GM12801 (cell line): ENCODE results near the gene HGFAC.

Experiments used
- TF ChIP-seq, protein P1 (sequence below): IDR thresholded peaks from one replicate; pipeline ENCODE4 v1.5.1; 2011; ENCODE audit warnings: control low read depth; ENCODE audit not compliant: insufficient read length; ENCODE audit errors: extremely low read depth

Gene HGFAC

DNA sequence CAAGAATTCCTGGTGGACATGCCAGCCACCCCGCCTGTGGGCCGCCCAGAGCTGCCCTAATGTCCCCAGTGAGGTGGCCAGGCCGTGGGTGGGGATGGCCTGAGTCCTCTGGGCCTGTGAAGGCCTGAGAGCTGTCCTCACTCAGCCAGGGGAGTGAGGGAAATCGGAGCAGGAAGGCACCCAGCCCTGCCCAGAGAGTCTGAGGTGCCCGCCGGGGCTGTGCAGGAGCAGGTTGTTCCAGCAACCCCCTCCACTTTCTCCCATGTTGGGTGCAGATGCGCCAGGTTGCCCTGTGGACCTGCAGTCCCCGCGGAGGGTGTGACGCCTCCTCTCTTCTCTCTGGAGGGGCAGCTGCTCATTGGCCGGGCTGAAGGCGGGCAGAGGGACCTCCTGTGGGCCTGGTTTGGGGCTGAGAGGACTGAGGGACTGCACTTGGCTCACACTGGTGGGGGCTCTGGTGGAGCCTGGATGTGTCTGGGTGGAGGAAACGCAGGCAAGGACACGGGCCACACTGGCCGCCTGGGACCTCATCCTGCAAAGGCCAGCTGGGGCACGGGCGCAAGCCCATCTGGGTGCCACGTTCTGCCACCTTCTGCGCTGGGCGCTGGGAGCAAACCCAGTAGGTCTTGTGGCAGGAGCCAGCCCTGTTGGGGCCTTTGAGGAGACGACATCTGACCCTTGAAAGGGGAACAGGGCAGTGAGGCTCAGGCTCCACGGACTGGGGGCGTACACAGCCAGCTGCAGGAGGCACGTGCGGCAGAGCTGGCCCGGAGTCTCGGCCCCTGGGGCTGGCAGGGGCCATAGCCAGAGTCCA, 35.4 kb downstream of the HGFAC start:
- TF ChIP-seq, protein P1, sequence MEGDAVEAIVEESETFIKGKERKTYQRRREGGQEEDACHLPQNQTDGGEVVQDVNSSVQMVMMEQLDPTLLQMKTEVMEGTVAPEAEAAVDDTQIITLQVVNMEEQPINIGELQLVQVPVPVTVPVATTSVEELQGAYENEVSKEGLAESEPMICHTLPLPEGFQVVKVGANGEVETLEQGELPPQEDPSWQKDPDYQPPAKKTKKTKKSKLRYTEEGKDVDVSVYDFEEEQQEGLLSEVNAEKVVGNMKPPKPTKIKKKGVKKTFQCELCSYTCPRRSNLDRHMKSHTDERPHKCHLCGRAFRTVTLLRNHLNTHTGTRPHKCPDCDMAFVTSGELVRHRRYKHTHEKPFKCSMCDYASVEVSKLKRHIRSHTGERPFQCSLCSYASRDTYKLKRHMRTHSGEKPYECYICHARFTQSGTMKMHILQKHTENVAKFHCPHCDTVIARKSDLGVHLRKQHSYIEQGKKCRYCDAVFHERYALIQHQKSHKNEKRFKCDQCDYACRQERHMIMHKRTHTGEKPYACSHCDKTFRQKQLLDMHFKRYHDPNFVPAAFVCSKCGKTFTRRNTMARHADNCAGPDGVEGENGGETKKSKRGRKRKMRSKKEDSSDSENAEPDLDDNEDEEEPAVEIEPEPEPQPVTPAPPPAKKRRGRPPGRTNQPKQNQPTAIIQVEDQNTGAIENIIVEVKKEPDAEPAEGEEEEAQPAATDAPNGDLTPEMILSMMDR: no peak

DNA sequence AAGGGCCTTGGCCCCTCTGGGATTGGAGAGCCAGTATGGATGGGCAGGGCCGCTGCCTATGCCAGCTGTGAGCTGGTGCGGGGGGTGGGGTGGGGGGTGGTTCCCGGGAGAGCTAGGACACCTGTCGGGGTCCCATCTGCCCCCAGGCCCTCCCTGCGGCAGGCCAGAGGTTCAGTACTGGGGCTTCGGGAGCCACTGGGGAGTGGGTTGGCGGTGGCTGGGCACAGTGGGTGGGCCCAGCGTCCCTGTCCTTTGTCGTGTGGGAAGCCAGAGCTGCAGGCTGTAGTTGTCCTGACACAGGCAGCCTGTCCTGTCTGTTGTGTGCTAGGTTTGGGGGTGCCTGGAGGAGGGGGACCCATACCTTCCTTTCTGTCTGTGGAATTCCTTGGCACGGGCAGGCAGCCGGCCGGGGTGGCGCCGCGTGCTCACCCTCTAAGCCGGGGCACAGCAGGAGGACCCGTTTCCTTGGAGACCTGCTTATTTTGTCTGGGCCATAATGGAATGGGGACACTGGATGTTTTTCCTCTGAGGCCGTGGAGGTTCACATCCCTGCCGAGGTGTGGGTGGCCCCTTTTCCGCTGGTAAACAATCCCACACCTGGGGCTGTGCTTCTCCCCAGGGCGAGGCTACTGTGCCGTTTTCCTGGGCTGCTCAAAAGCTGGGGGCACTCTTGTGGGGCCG, 36.1 kb downstream of the HGFAC start:
- TF ChIP-seq, protein P1: no peak

DNA sequence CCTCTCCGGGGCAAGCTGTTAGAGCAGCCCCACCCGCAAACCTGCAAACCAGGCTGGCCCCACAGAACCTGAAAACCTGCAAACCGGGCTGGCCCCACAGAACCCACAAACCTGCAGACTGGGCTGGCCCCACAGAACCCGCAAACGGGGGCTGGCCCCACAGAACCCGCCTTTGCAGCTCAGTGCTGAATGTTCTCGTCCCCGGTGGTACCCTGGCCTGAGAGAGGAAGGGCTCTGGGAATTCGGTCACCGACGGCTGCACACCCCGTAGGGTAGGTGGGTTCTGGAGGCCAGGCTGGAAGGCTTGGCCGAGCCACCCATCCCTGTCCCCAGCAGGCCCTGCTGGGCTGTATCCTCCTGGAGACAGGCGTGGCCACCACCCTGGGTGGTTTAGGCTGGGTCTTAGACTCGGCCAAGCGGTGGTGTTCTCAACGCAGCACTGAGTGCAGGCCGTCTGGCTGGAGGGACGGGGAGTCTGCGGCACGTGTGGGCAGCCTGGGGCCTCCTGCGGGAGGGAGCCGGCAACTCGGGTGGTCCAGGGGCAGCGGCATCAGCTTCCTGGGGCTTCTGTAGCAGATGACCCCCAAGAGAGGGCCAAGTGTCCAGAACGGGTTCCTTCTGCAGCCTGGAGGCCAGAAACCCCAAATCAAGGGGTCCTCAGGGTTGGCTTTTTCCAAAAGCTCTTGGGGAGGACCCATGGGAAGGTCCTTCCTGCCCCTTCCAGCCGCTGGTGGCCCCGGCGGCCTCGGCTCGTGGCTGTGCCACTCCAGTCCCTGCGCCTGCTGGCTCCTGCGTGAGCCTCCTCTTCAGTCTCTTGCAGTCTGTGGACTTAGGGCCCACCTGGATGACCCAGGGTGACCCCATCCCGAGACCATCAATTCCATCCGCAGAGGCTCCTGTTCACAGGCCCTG, 36.9 kb downstream of the HGFAC start:
- TF ChIP-seq, protein P1: no peak

DNA sequence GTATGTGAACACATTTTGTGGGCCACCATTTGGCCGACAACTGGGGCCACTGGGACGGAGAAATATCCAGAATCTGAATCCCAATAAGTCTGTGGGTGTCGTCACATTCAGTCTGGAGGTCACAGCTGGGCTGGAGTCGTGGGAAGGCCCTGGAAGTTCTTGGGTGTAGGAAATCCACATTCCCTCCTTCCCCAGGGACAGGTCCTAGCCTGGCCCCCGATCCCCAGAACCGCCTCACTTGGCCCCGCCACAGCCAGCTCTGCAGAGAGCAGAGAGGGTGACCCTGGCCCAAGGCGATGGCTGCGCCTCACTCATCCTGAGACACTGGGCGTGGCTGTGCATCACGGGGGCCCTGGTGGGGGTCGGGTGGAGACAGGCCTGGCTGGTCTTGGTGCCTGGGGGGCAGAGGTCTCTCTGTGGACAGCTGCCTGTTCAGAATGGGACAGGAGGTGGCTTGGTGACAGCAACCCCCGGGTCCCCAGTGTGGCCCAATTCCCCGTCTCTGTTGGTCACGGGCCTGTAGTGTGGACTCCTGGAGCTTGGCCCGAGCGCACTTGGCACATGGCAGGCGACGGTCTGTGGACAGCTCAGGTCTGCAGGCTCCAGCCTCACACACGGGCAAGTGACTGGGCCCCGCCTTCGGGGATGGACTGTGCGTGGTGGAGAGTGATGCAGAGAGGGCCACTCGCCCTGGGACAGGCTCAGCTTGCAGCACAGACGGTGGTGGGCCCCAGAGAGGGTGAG, 37.8 kb downstream of the HGFAC start:
- TF ChIP-seq, protein P1: no peak

DNA sequence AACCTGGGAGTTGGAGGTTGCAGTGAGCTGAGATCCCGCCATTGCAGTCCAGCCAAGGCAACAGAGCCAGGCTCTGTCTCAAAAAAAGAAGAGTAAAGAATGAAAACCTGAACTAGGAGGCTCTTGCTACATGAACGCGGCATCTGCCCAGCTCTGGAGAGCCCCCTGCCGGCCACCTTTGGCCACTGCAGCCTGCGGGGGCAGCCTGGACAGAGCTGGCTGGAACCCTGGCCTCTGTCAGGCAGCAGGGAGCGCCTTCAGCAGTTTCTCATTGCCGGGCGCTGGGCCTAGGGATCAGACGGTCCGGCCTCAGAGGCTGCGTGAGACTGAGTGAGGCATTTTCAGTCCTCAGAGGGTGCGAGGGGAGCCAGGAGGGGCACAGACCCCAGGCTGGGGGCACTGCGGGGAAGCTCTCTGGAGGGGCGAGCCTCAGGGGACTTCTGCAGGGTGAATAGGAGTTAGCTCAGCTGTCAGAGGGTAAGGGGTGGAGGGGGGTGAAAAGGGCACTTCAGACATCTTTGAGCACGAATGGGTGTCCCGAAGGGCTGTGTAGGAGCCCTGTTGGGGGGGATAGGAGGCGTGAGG, 38.9 kb downstream of the HGFAC start:
- TF ChIP-seq, protein P1: no peak

DNA sequence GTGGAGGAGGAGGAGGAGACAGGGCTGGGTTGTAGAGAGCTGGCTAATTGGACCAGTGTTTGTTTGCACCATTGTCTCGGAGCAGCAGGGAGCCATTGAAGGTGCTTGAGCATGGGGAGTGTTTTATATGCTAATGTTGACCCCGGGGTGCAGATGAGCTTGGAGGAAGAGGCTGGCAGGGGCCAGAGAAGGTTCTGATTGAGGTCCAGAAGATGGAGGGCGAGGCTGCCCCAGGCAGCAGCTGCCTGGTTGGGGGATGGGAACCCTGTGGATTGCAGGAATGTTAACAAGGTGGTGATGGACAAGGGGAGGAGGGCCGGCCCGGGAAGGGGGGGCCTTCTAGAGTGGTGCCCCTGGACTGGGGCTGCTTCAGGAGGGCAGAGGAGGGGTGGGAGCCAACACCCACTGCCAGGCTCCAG, 39.4 kb downstream of the HGFAC start:
- TF ChIP-seq, protein P1: no peak
